Skeletal muscle satellite cell (primary cell): ENCODE data around the gene GRIN1.

Experiments
- H3K27me3 ChIP-seq: 2 replicates; pipeline ENCODE4 v1.7.0; 2013; ENCODE audit warnings: low read length; ENCODE audit not compliant: control insufficient read depth, insufficient read depth
- H3K36me3 ChIP-seq: 2 replicates; pipeline ENCODE4 v1.7.0; 2013; ENCODE audit warnings: mild to moderate bottlenecking, control low read depth, low read length; ENCODE audit not compliant: insufficient read depth
- H3K4me1 ChIP-seq: 2 replicates; pipeline ENCODE4 v1.7.0; 2013; ENCODE audit warnings: low read length; ENCODE audit not compliant: control insufficient read depth, insufficient read depth
- H3K4me2 ChIP-seq: 2 replicates; pipeline ENCODE4 v1.7.0; 2013; ENCODE audit warnings: mild to moderate bottlenecking, low read length
- H3K4me3 ChIP-seq: 2 replicates; pipeline ENCODE4 v1.7.0; 2013; ENCODE audit warnings: low read length
- H3K9ac ChIP-seq: 2 replicates; pipeline ENCODE4 v1.7.0; 2013; ENCODE audit warnings: mild to moderate bottlenecking, low read depth, low read length, moderate library complexity
- H3K9me3 ChIP-seq: replicated peaks from 2 replicates; pipeline ENCODE4 v1.7.0; 2013; ENCODE audit warnings: mild to moderate bottlenecking, control low read depth, low read length

GRIN1 gene

DNA sequence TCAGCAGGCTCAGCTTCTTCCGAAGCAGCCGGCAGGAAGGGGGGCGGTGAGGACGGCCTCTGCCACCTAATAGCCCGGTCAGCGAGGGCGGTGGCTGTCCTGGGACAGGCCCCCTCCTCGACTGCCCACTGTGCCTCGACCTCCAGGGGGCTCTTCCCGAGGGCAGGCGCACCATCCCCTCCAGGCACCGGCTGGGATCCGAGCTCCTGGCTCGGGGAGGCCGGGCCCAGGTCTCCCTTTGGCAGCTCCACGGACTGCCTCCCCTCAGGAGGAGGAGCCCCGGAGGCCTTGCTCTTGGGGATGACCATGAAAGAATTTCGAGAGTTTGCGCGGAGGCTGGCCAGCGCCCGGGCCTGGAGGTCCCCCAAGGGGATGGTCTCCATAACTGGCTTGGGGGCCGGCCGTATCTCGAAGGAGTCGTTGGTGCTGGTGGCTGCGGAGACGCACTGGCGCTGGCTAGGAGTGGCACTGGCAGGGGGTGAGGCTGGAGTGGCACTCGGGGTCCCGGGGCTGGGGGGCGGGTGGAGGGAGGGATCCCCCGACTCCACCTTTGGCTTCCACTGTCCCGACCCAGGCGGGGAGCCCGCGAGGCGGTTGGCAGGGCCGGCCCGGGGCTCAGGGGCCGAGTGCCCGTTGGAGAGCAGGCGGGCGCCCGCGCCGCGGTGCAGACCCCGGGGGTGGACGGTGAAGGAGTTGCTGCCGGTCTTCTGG, 60.6 kb downstream of the GRIN1 start:
- Histone ChIP-seq H3K4me2 (peak overlapping the region; percentile 83), H3K4me3 (peak overlapping the region; percentile 84), H3K36me3 (no peaks in the 10 kb centered on the region), H3K27me3 (no peaks in the 10 kb centered on the region), H3K9ac (peak overlapping the region; percentile 44), H3K4me1 (peaks cover 38% of the 10 kb centered on the region), H3K9me3 (no peaks in the 10 kb centered on the region)

GRCh38 chr9:137200311-137201204, 61.6 kb downstream of the GRIN1 start, which contains the start of gene TPRN:
Gene TPRN (minus strand): TSS chr9:137200741. CDS start chr9:137200711, 30 bp downstream.
- H3K4me1 ChIP-seq: peaks cover 41% of the 10 kb centered on the region
- peak within 1 kb of the TSS; percentile 95 for H3K4me2 ChIP-seq
- peak within 1 kb of the TSS; percentile 79 for H3K9ac ChIP-seq

GRCh38 chr9:137201205-137201868, 62.4 kb downstream of the GRIN1 start:
- Histone ChIP-seq H3K36me3 (no peaks in the 10 kb centered on the region), H3K9ac (peak overlapping the region; percentile 78), H3K4me1 (peaks cover 45% of the 10 kb centered on the region)

More at GRCh38 chr9:137200311-137201204, 61.6 kb downstream of the GRIN1 start, which contains the start of gene TPRN:
- Histone ChIP-seq H3K9me3 (no peaks in the 10 kb centered on the region), H3K4me3 (peak within 1 kb of the TSS; percentile 93), H3K36me3 (no peaks in the 10 kb centered on the region), H3K27me3 (no peaks in the 10 kb centered on the region)

DNA sequence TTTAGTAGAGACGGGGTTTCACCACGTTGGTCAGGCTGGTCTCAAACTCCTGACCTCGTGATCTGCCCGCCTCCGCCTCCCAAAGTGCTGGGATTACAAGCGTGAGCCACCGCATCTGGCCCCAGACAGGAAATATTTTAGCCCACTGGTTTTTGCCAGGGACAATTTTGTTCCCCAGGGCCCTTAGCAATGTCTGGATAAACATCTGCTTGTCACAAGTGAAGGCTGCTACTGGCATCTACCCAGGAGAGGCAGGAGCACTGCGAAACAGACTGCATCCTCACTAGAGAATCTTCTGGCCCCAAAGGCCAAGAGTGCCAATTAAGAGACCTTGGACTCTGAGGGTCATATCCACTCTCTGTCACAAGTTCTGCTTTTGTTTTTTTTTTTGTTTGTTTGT, 64.0 kb downstream of the GRIN1 start:
- Histone ChIP-seq H3K36me3 (peaks cover 6% of the 10 kb centered on the region), H3K9ac (no peak overlapping the region), H3K4me2 (no peak overlapping the region), H3K9me3 (no peaks in the 10 kb centered on the region), H3K4me1 (peaks cover 48% of the 10 kb centered on the region), H3K27me3 (no peaks in the 10 kb centered on the region), H3K4me3 (no peak overlapping the region)

More at GRCh38 chr9:137201205-137201868, 62.4 kb downstream of the GRIN1 start:
- Histone ChIP-seq H3K4me2 (peak overlapping the region; percentile 95), H3K9me3 (no peaks in the 10 kb centered on the region), H3K4me3 (peak overlapping the region; percentile 93), H3K27me3 (no peaks in the 10 kb centered on the region)

GRCh38 chr9:137204731-137205125, 65.8 kb downstream of the GRIN1 start:
- Histone ChIP-seq H3K9ac (peak overlapping the region; percentile 96), H3K4me1 (peaks cover 31% of the 10 kb centered on the region), H3K27me3 (no peaks in the 10 kb centered on the region), H3K4me3 (peak overlapping the region; percentile 97), H3K36me3 (peaks cover 6% of the 10 kb centered on the region), H3K4me2 (peak overlapping the region; percentile 86), H3K9me3 (no peaks in the 10 kb centered on the region)

- Histone ChIP-seq H3K36me3 (peaks cover 6% of the 10 kb centered on the region), H3K4me3 (peak within 1 kb of the TSS; percentile 97), H3K9me3 (no peaks in the 10 kb centered on the region), H3K4me1 (peaks cover 31% of the 10 kb centered on the region), H3K9ac (peak within 1 kb of the TSS; percentile 96), H3K27me3 (no peaks in the 10 kb centered on the region), H3K4me2 (peak within 1 kb of the TSS; percentile 86)
Measured at GRCh38 chr9:137205126-137206069, 66.4 kb downstream of the GRIN1 start, which contains the start of the genes NDOR1 and TMEM203. Gene NDOR1 (plus strand): TSS chr9:137205700. CDS start chr9:137205778, 78 bp downstream. Gene TMEM203 (minus strand): TSS chr9:137205648. CDS start chr9:137205414, 234 bp downstream.

DNA sequence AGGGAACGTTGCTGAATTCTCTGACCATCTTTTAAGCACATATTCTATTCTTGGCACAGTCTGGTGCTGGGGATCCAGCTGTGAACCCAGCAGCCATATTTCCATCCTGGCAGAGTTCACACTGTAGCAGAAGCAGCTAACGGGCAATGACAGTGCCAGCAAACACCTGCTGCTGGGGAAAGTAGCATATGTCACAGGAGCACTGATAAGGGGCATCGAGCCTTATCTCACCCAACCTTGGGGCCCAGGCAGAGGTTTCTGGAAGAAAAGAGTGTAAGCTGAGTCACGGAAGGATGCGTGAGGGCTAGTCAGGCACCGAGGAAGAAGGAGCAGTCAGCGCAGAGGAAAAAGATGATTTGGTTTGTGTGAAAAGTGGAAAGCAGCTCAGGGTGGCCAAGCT, 67.6 kb downstream of the GRIN1 start:
- Histone ChIP-seq H3K4me2 (peak overlapping the region; percentile 86), H3K4me3 (peak overlapping the region; percentile 97), H3K9me3 (no peaks in the 10 kb centered on the region), H3K27me3 (no peaks in the 10 kb centered on the region), H3K9ac (peak overlapping the region; percentile 96), H3K4me1 (peaks cover 25% of the 10 kb centered on the region), H3K36me3 (peaks cover 6% of the 10 kb centered on the region)

DNA sequence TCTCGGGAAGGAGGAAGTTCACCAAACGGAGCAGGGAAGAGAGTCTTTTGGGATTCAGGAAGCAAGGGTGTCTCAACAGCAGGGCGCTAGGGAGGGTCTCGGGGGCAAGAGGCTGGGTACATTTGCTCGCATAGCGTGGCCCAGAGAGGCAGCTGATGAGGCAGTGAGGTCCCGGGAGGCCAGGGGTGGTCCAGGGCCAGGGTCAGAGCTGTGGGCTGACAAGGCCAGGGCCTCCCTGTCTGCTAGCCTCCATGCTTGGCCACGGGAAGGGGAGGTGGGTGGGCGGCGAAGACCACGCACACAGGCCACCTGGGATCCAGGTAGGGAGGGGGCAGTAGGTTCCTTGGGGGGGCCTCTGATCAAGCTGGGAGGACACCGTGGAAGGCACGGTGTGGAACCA, 72.6 kb downstream of the GRIN1 start:
- no peak overlapping the region for H3K4me3 ChIP-seq
- H3K9me3 ChIP-seq: no peaks in the 10 kb centered on the region
- H3K4me1 ChIP-seq: peaks cover 9% of the 10 kb centered on the region
- H3K27me3 ChIP-seq: no peaks in the 10 kb centered on the region
- peaks cover 10% of the 10 kb centered on the region for H3K36me3 ChIP-seq
- H3K4me2 ChIP-seq: no peak overlapping the region
- H3K9ac ChIP-seq: no peak overlapping the region

DNA sequence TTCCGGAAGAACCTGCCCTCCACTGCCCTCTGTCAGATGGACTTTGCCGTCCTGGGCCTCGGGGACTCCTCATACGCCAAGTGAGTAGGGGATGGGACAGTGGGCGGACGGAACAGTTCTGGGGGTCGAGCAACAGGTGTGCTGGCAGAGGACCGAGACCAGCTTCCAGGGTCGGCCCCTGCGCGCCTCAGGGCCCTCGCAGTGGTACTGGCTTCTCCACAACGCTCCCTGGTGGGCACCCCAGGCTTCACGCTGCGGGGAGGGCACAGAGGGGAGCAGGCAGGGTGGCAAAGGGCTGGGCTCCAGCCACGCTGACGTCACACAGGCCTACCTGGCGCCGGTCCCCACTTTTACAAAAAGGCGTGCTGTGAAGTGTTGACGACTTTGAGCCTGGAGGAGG, 73.6 kb downstream of the GRIN1 start:
- peaks cover 13% of the 10 kb centered on the region for H3K4me1 ChIP-seq
- no peak overlapping the region for H3K4me3 ChIP-seq
- no peak overlapping the region for H3K9ac ChIP-seq
- no peak overlapping the region for H3K4me2 ChIP-seq
- no peaks in the 10 kb centered on the region for H3K27me3 ChIP-seq
- H3K9me3 ChIP-seq: no peaks in the 10 kb centered on the region
- H3K36me3 ChIP-seq: peaks cover 5% of the 10 kb centered on the region
